Endothelial cell of umbilical vein (primary cell): Measurements from ENCODE around the gene FGF10. TPM values are rescaled to one million over a fixed set of nuclear protein-coding genes. Genes with fewer than 3 reads are reported as not detected.

Experiments used
- BruUV-seq: library from RNA; stranded (reverse); fragments of 400-500 nt; replicated peaks from 2 replicates; lab custom pipeline; 2021; lab: Mats Ljungman, UMichigan
- CTCF ChIA-PET: fragments of 300-600, 350-600 bp; sonication (Branson Sonifier 250); formaldehyde crosslinking; loops from one replicate; lab custom pipeline; 2021; ENCODE audit warnings: antibody characterized with exemption, inconsistent platforms; lab: Charles Lee
- POLR2A ChIA-PET: fragments of 300-600, 350-600 bp; sonication (Branson Sonifier 250); formaldehyde crosslinking; loops from one replicate; lab custom pipeline; 2021; ENCODE audit warnings: antibody characterized with exemption, inconsistent platforms; lab: Charles Lee
- DNase-seq: peaks from one replicate; pipeline ENCODE4 v3.0.0-alpha.2; 2011; ENCODE audit warnings: low read depth, low spot score
- FAIRE-seq: peaks from 2 replicates; lab custom pipeline; 2011; peaks lifted over from hg19 to GRCh38; lab: Jason Lieb, UNC
- H2AFZ ChIP-seq: 2 replicates; pipeline ENCODE4 v1.6.0; 2012; ENCODE audit warnings: low read depth, low read length, control low read depth, inconsistent platforms
- H3K27ac ChIP-seq: 2 replicates; pipeline ENCODE4 v1.5.1; 2011; ENCODE audit warnings: low read depth, mild to moderate bottlenecking, control low read depth, low read length, moderate library complexity; ENCODE audit not compliant: insufficient read depth
- H3K27me3 ChIP-seq, 2 experiments: 2 replicates each; pipeline versions ENCODE4 v1.6.0 to v1.6.1; 2011; ENCODE audit warnings: low read length in 2 of 2, mixed read lengths in 1 of 2; ENCODE audit not compliant: control insufficient read depth in 2 of 2, insufficient read depth in 2 of 2
- H3K36me3 ChIP-seq, 2 experiments: 2 replicates in 1 of 2; 3 replicates in 1 of 2; pipeline ENCODE4 v1.5.1; 2011; ENCODE audit warnings: low read length in 2 of 2, mild to moderate bottlenecking in 1 of 2, moderate library complexity in 1 of 2; ENCODE audit not compliant: control insufficient read depth in 2 of 2, insufficient read depth in 2 of 2; ENCODE audit errors: extremely low read depth in 1 of 2
- H3K4me1 ChIP-seq: 3 replicates; pipeline ENCODE4 v1.5.1; 2011; ENCODE audit warnings: mild to moderate bottlenecking, low read length; ENCODE audit not compliant: control insufficient read depth, insufficient read depth; ENCODE audit errors: extremely low read depth
- H3K4me2 ChIP-seq: 2 replicates; pipeline ENCODE4 v1.6.1; 2011; ENCODE audit warnings: low read length, control low read depth, mixed read lengths; ENCODE audit not compliant: insufficient read depth
- H3K4me3 ChIP-seq, 3 experiments: fragments of 200-600 bp in 1 of 3; sonication (generic), shearing (Covaris generic) in 1 of 3; replicated peaks in 1 of 3; 2 replicates each; pipeline ENCODE4 v1.5.1; 2011 to 2016; ENCODE audit warnings: control low read depth in 3 of 3, low read length in 3 of 3, mild to moderate bottlenecking in 2 of 3, inconsistent platforms in 1 of 3, low read depth in 1 of 3, moderate library complexity in 1 of 3; ENCODE audit not compliant: insufficient read depth in 1 of 3
- H3K79me2 ChIP-seq: 2 replicates; pipeline ENCODE4 v1.6.0; 2012; ENCODE audit warnings: low read length, inconsistent platforms; ENCODE audit not compliant: control insufficient read depth, insufficient read depth
- H3K9ac ChIP-seq: replicated peaks from 2 replicates; pipeline ENCODE3; 2011; ENCODE audit warnings: low read length, control low read depth; ENCODE audit not compliant: insufficient read depth; ENCODE audit errors: extremely low read depth
- H3K9me1 ChIP-seq: replicated peaks from 3 replicates; pipeline ENCODE4 v1.6.0; 2011; ENCODE audit warnings: mild to moderate bottlenecking, low read length; ENCODE audit not compliant: control insufficient read depth, insufficient read depth; ENCODE audit errors: extremely low read depth
- H3K9me3 ChIP-seq: replicated peaks from 2 replicates; pipeline ENCODE4 v1.5.1; 2012; ENCODE audit warnings: low read length, inconsistent platforms; ENCODE audit not compliant: control insufficient read depth, insufficient read depth
- H4K20me1 ChIP-seq: replicated peaks from 2 replicates; pipeline ENCODE3; 2011; ENCODE audit warnings: mild to moderate bottlenecking, low read length; ENCODE audit not compliant: control insufficient read depth, insufficient read depth; ENCODE audit errors: extremely low read depth
- CTCF ChIP-seq, 2 donors: IDR thresholded peaks; 1 replicate in 1 of 2; 2 replicates in 1 of 2; pipeline ENCODE4 v1.5.1; 2011; ENCODE audit warnings: low read length in 2 of 2, mild to moderate bottlenecking in 2 of 2, moderate library complexity in 2 of 2, control low read depth in 1 of 2, inconsistent platforms in 1 of 2, low read depth in 1 of 2; ENCODE audit not compliant: insufficient read depth in 1 of 2; ENCODE audit errors: extremely low read depth in 1 of 2
- EZH2 ChIP-seq: IDR thresholded peaks from 2 replicates; pipeline ENCODE4 v1.6.1; 2012; ENCODE audit warnings: borderline replicate concordance, low read depth, mild to moderate bottlenecking, moderate library complexity, low read length, inconsistent platforms; ENCODE audit not compliant: severe bottlenecking
- FOS ChIP-seq: IDR thresholded peaks from 2 replicates; pipeline ENCODE4 v1.6.1; 2011; ENCODE audit warnings: mild to moderate bottlenecking, low read length, moderate library complexity, borderline replicate concordance; ENCODE audit not compliant: insufficient read depth
- GATA2 ChIP-seq: IDR thresholded peaks from 2 replicates; pipeline ENCODE4 v1.7.0; 2011; ENCODE audit warnings: low read depth, mild to moderate bottlenecking, moderate library complexity, mixed read lengths, low read length; ENCODE audit not compliant: insufficient read length, insufficient read depth
- JUN ChIP-seq: IDR thresholded peaks from 2 replicates; pipeline ENCODE4 v1.6.1; 2011; ENCODE audit warnings: borderline replicate concordance, low read depth; ENCODE audit not compliant: insufficient read length, insufficient read depth
- MAX ChIP-seq: IDR thresholded peaks from 2 replicates; pipeline ENCODE4 v1.6.1; 2011; ENCODE audit not compliant: insufficient read depth, insufficient read length
- MYC ChIP-seq: IDR thresholded peaks from one replicate; pipeline ENCODE4 v1.6.1; 2011; ENCODE audit warnings: mild to moderate bottlenecking, low read depth, low read length
- POLR2A ChIP-seq: IDR thresholded peaks from 2 replicates; pipeline ENCODE4 v1.6.1; 2012; ENCODE audit warnings: low read depth, mild to moderate bottlenecking, control low read depth, low read length
- POLR2AphosphoS5 ChIP-seq: IDR thresholded peaks from 2 replicates; pipeline ENCODE4 v1.6.1; 2012; ENCODE audit warnings: low read depth, mild to moderate bottlenecking, control low read depth, low read length, moderate library complexity; ENCODE audit not compliant: insufficient read depth
- dilution Hi-C: fragments of 300-500 bp; cut with MboI; formaldehyde crosslinking; loops from one replicate; pipeline ENCODE4 v1.15.0; 2019; ENCODE audit warnings: low sequenced_read_pairs; ENCODE audit not compliant: extremely low pct_ligation_motif_present
- intact Hi-C: fragments of 100-400 bp; cut with micrococcal nuclease; formaldehyde crosslinking; loops from one replicate; pipeline ENCODE4 v1.10.0; 2022
- polyA plus RNA-seq, 4 experiments: library from polyadenylated mRNA; depleted of rRNA in 3 of 4; stranded (reverse) in 3 of 4; unstranded in 1 of 4; fragments of >200 nt; gene quantifications; 2 replicates each; pipeline versions ENCODE4 v1.2.1 to v1.2.3, GENCODE V29; 2011 to 2012; ENCODE audit warnings: missing spikeins in 1 of 4
- total RNA-seq: library from RNA; stranded (reverse); gene quantifications from 2 replicates; pipeline ENCODE4 v1.2.3, GENCODE V29; 2021

The FGF10 gene
- total and polyA plus RNA-seq, 2 donors (not counting 3 experiments of a cell fraction or from before 2014, with no cell fraction given), result not detected

GRCh38 chr5:44300551-44300950 is 88.7 kb downstream of the FGF10 start:
- no peak for FAIRE-seq
- H3K4me3 ChIP-seq, result no peak overlapping the region
- H3K36me3 ChIP-seq, result no peaks in the 10 kb centered on the region

GRCh38 chr5:44299394-44299793 is 89.8 kb downstream of the FGF10 start:
- TF ChIP-seq CTCF (IDR thresholded peaks at IDR 0.05; ENCODE audit: extremely low read depth in 1 of 2, insufficient read depth in 1 of 2, low read depth in 1 of 2, low read length in 2 of 2) (no peak), MAX (no peak), MYC (no peak), JUN (no peak), EZH2 (no peak), POLR2AphosphoS5 (no peak), FOS (no peak), POLR2A (no peak), GATA2 (no peak)
- no peaks in the 10 kb centered on the region for H3K9me1 ChIP-seq
- CTCF ChIA-PET, result no interaction called here
- H3K36me3 ChIP-seq, result no peaks in the 10 kb centered on the region
- intact Hi-C loops (no loop called here), dilution Hi-C loops (no loop called here)
- BruUV-seq, result no TSS peak
- no peaks in the 10 kb centered on the region for H4K20me1 ChIP-seq
- no peaks in the 10 kb centered on the region for H3K9me3 ChIP-seq
- H3K4me3 ChIP-seq, result no peak overlapping the region
- no peak overlapping the region for H3K9ac ChIP-seq
- H2AFZ ChIP-seq, result no peak overlapping the region
- POLR2A ChIA-PET, result no interaction called here
- no peak overlapping the region for H3K27ac ChIP-seq
- no peaks in the 10 kb centered on the region for H3K79me2 ChIP-seq
- FAIRE-seq (no peak), DNase-seq (no peak)
- no peak overlapping the region for H3K4me2 ChIP-seq
- H3K27me3 ChIP-seq, result no peaks in the 10 kb centered on the region
- no peaks in the 10 kb centered on the region for H3K4me1 ChIP-seq

More at GRCh38 chr5:44300551-44300950, 88.7 kb downstream of the FGF10 start:
- no peak overlapping the region for H3K27ac ChIP-seq
- H2AFZ ChIP-seq, result no peak overlapping the region
- H4K20me1 ChIP-seq, result no peaks in the 10 kb centered on the region
- H3K4me1 ChIP-seq, result no peaks in the 10 kb centered on the region
- no peak overlapping the region for H3K4me2 ChIP-seq
- dilution Hi-C loops (no loop called here), intact Hi-C loops (no loop called here)
- no peak for TF ChIP-seq MAX
- no peak for TF ChIP-seq GATA2
- TF ChIP-seq POLR2A, result no peak
- no peak for TF ChIP-seq EZH2
- CTCF ChIA-PET, result no interaction called here
- DNase-seq, result no peak
- POLR2A ChIA-PET, result no interaction called here
- no peaks in the 10 kb centered on the region for H3K79me2 ChIP-seq
- no peaks in the 10 kb centered on the region for H3K27me3 ChIP-seq
- no TSS peak for BruUV-seq
- H3K9me3 ChIP-seq, result no peaks in the 10 kb centered on the region
- no peaks in the 10 kb centered on the region for H3K9me1 ChIP-seq
- no peak overlapping the region for H3K9ac ChIP-seq
